BLaER1 treated with 17β-estradiol and CSF1 and Interleukin-3, amounts not matched to agents 10 nM and 100 nM (cell line): ENCODE measurements around the gene ATAD5.
"Not testable (repeated sequence)": the region's sequence is repeated elsewhere in the genome, so short reads cannot be mapped to it uniquely, and the experiment has no call there.

ENCODE experiments used
- H3K27ac ChIP-seq, 11 experiments: shearing (Covaris generic); formaldehyde crosslinking; 2 replicates each; pipeline ENCODE4 v1.8.1; 2022
- H3K27me3 ChIP-seq, 11 experiments: shearing (Covaris generic); formaldehyde crosslinking; 2 replicates each; pipeline ENCODE4 v1.8.1; 2022
- H3K36me3 ChIP-seq, 11 experiments: shearing (Covaris generic); formaldehyde crosslinking; 2 replicates each; pipeline ENCODE4 v1.8.1; 2022
- H3K4me1 ChIP-seq, 10 experiments: shearing (Covaris generic); formaldehyde crosslinking; 2 replicates each; pipeline ENCODE4 v1.8.1; 2022
- H3K4me2 ChIP-seq, 11 experiments: shearing (Covaris generic); formaldehyde crosslinking; 2 replicates each; pipeline ENCODE4 v1.8.1; 2022
- H3K4me3 ChIP-seq, 10 experiments: shearing (Covaris generic); formaldehyde crosslinking; 2 replicates each; pipeline ENCODE4 v1.8.1; 2022
- H3K9ac ChIP-seq, 11 experiments: shearing (Covaris generic); formaldehyde crosslinking; 2 replicates each; pipeline ENCODE4 v1.8.1; 2022
- H3K9me3 ChIP-seq, 11 experiments: shearing (Covaris generic); formaldehyde crosslinking; replicated peaks in 1 of 11; 2 replicates each; pipeline ENCODE4 v1.8.1; 2022
- H4K20me1 ChIP-seq, 11 experiments: shearing (Covaris generic); formaldehyde crosslinking; 2 replicates each; pipeline ENCODE4 v1.8.1; 2022
- Cebpa-rat ChIP-seq, 11 experiments: shearing (Covaris generic); IDR thresholded peaks; 2 replicates each; pipeline ENCODE4 v1.8.1; 2022

The ATAD5 gene

DNA sequence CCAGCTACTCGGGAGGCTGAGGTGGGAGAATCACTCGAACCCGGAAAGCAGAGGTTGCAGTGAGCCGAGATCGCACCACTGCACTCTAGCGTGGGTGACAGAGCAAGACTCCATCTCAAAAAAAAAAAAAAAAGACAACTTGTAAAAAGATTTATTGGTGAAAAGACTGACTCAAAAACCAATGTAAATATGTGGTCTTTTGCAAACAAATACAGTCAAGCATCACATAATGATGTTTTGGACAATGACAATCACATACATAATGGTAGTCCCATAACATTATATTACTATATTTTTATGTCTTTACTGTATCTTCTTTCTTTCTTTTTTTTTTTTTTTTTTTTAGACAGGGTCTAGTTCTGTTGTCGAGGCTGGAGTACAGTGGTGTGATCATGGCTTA, 15.6 kb upstream of the ATAD5 start:
- no peaks in the 10 kb centered on the region for H3K27me3 ChIP-seq
- no peak overlapping the region for H3K9ac ChIP-seq
- no peaks in the 10 kb centered on the region for H3K9me3 ChIP-seq
- no peak overlapping the region for H3K4me2 ChIP-seq
- H3K36me3 ChIP-seq: peaks cover 11 to 56% (median 40%) of the 10 kb centered on the region in 11 experiments; a peak in 21 of 22 replicates
- H3K4me3 ChIP-seq: no peak overlapping the region
- no peak for TF ChIP-seq Cebpa-rat (IDR thresholded peaks at IDR 0.05)
- peaks cover 0 to 100% (median 12%) of the 10 kb centered on the region in 11 experiments; a peak in 14 of 22 replicates for H4K20me1 ChIP-seq
- H3K4me1 ChIP-seq: peaks cover 40 to 82% (median 62%) of the 10 kb centered on the region in 10 experiments
- H3K27ac ChIP-seq: no peak overlapping the region

GRCh38 chr17:30819971-30820705, 11.6 kb upstream of the ATAD5 start:
- Histone ChIP-seq H3K27ac (peak overlapping the region in 10 of 11 experiments; percentile 4 to 91 (median 46); a peak in 18 of 22 replicates), H3K36me3 (peaks cover 0 to 37% (median 26%) of the 10 kb centered on the region in 11 experiments; a peak in 19 of 22 replicates), H3K4me3 (peak overlapping the region in 4 of 10 experiments; percentile 27 to 94 (median 36); a peak in 5 of 20 replicates), H3K27me3 (no peaks in the 10 kb centered on the region), H3K9me3 (no peaks in the 10 kb centered on the region), H3K4me2 (peak overlapping the region; percentile 77 to 95 (median 93)), H3K4me1 (peaks cover 55 to 69% (median 63%) of the 10 kb centered on the region in 10 experiments), H3K9ac (peak overlapping the region in 8 of 11 experiments; percentile 5 to 91 (median 22); a peak in 11 of 22 replicates), H4K20me1 (peaks cover 0 to 75% (median 19%) of the 10 kb centered on the region in 11 experiments; a peak in 14 of 22 replicates)
- TF ChIP-seq Cebpa-rat (IDR thresholded peaks at IDR 0.05): no peak

GRCh38 chr17:30821871-30822723, 9.7 kb upstream of the ATAD5 start:
- Histone ChIP-seq H3K4me1 (peaks cover 62 to 69% (median 65%) of the 10 kb centered on the region in 10 experiments), H3K4me3 (peak overlapping the region; percentile 78 to 94 (median 85); a peak in 19 of 20 replicates), H3K9ac (peak overlapping the region; percentile 28 to 95 (median 92); a peak in 21 of 22 replicates), H4K20me1 (peaks cover 0 to 55% (median 19%) of the 10 kb centered on the region in 11 experiments; a peak in 14 of 22 replicates), H3K27ac (peak overlapping the region; percentile 35 to 91 (median 88); a peak in 21 of 22 replicates), H3K9me3 (no peaks in the 10 kb centered on the region), H3K4me2 (peak overlapping the region; percentile 77 to 95 (median 93)), H3K36me3 (peaks cover 0 to 24% (median 13%) of the 10 kb centered on the region in 11 experiments; a peak in 16 of 22 replicates), H3K27me3 (no peaks in the 10 kb centered on the region)
- TF ChIP-seq Cebpa-rat (IDR thresholded peaks at IDR 0.05): no peak

DNA sequence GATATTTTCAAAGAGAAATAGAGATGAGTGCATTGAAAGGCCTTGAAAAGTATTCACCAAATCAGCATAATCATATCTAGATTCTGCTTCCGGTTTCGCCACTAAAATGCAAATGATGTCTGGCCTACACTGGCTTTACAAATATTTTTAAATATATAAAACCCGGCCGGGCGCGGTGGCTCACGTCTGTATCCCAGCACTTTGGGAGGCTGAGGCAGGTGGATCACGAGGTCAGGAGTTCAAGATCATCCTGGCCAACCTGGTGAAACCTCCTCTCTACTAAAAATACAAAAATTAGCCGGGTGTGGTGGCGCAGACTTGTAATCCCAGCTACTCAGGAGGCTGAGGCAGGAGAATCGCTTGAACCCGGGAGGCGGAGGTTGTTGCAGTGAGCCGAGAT, 8.8 kb upstream of the ATAD5 start:
- Histone ChIP-seq H3K4me2 (peak overlapping the region; percentile 77 to 95 (median 93)), H3K36me3 (peaks cover 0 to 16% (median 10%) of the 10 kb centered on the region in 11 experiments; a peak in 14 of 22 replicates), H3K4me3 (peak overlapping the region; percentile 78 to 94 (median 85)), H4K20me1 (peaks cover 0 to 47% (median 19%) of the 10 kb centered on the region in 11 experiments; a peak in 14 of 22 replicates), H3K4me1 (peaks cover 56 to 67% (median 63%) of the 10 kb centered on the region in 10 experiments), H3K27ac (peak overlapping the region; percentile 35 to 91 (median 88); a peak in 20 of 22 replicates), H3K9ac (peak overlapping the region; percentile 88 to 95 (median 92); a peak in 21 of 22 replicates)
- H3K27me3 ChIP-seq, H3K9me3 ChIP-seq: not testable (repeated sequence)

DNA sequence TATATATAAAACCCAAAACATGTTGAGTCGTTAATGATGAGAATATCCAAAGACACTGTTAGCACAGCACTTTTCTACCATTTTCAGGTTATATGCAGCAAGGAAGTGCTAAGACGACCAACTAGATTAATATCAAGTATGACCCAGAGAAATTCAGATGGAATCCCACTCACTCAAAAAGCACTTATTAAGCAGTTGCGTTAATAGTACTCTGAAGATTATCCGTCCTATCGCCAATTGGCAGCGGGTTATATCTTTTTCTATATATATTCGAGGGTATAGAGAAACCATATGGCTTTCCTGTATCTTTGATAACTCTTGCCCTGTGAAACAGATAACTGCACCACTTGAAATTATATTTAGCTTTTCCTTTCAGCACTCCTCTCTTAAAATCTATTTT, 8.3 kb upstream of the ATAD5 start:
- H3K9ac ChIP-seq: peak overlapping the region; percentile 88 to 95 (median 92)
- TF ChIP-seq Cebpa-rat (IDR thresholded peaks at IDR 0.05): no peak
- peaks cover 51 to 64% (median 61%) of the 10 kb centered on the region in 10 experiments for H3K4me1 ChIP-seq
- peak overlapping the region; percentile 54 to 91 (median 88) for H3K27ac ChIP-seq
- H3K4me2 ChIP-seq: peak overlapping the region; percentile 77 to 95 (median 93)
- H4K20me1 ChIP-seq: peaks cover 0 to 44% (median 19%) of the 10 kb centered on the region in 11 experiments; a peak in 14 of 22 replicates
- peak overlapping the region; percentile 78 to 94 (median 85) for H3K4me3 ChIP-seq
- H3K27me3 ChIP-seq: no peaks in the 10 kb centered on the region
- H3K36me3 ChIP-seq: peaks cover 0 to 13% (median 10%) of the 10 kb centered on the region in 11 experiments; a peak in 14 of 22 replicates
- H3K9me3 ChIP-seq: no peaks in the 10 kb centered on the region

- H4K20me1 ChIP-seq: peaks cover 0 to 44% (median 19%) of the 10 kb centered on the region in 11 experiments; a peak in 14 of 22 replicates
- peaks cover 0 to 7% (median 5%) of the 10 kb centered on the region in 11 experiments; a peak in 14 of 22 replicates for H3K36me3 ChIP-seq
- H3K4me3 ChIP-seq: peak overlapping the region; percentile 78 to 94 (median 85)
- peak overlapping the region; percentile 54 to 91 (median 88) for H3K27ac ChIP-seq
- H3K27me3 ChIP-seq: no peaks in the 10 kb centered on the region
- H3K9ac ChIP-seq: peak overlapping the region; percentile 88 to 95 (median 92)
- peaks cover 46 to 59% (median 55%) of the 10 kb centered on the region in 10 experiments for H3K4me1 ChIP-seq
- no peak for TF ChIP-seq Cebpa-rat (IDR thresholded peaks at IDR 0.05)
- H3K9me3 ChIP-seq: no peaks in the 10 kb centered on the region
- H3K4me2 ChIP-seq: peak overlapping the region; percentile 77 to 95 (median 93)
These were observed 7.8 kb upstream of the ATAD5 start for GRCh38 chr17:30824002-30824355.

GRCh38 chr17:30824356-30825145, 7.2 kb upstream of the ATAD5 start, which contains the start of gene CRLF3:
Gene CRLF3, minus strand, starts transcription at chr17:30824692. Its CDS starts 41 bp downstream, at chr17:30824651.
- H3K27me3 ChIP-seq: no peaks in the 10 kb centered on the region
- no peaks in the 10 kb centered on the region for H3K9me3 ChIP-seq
- peak within 1 kb of the TSS; percentile 78 to 94 (median 85) for H3K4me3 ChIP-seq
- H3K9ac ChIP-seq: peak within 1 kb of the TSS; percentile 88 to 95 (median 92)
- peaks cover 0 to 40% (median 19%) of the 10 kb centered on the region in 11 experiments; a peak in 14 of 22 replicates for H4K20me1 ChIP-seq
- peaks cover 40 to 53% (median 50%) of the 10 kb centered on the region in 10 experiments for H3K4me1 ChIP-seq
- H3K4me2 ChIP-seq: peak within 1 kb of the TSS; percentile 77 to 95 (median 93)
- TF ChIP-seq Cebpa-rat (IDR thresholded peaks at IDR 0.05): no peak
- H3K36me3 ChIP-seq: peaks cover 0 to 2% (median 0%) of the 10 kb centered on the region in 11 experiments; a peak in 4 of 22 replicates
- H3K27ac ChIP-seq: peak within 1 kb of the TSS; percentile 54 to 91 (median 88)

- no peak for TF ChIP-seq Cebpa-rat (IDR thresholded peaks at IDR 0.05)
- Histone ChIP-seq H3K27ac (no peak overlapping the region), H3K9me3 (no peaks in the 10 kb centered on the region), H3K9ac (no peak overlapping the region), H3K4me2 (no peak overlapping the region), H3K4me1 (peaks cover 21 to 38% (median 32%) of the 10 kb centered on the region in 10 experiments), H3K27me3 (no peaks in the 10 kb centered on the region), H4K20me1 (peaks cover 0 to 15% (median 1%) of the 10 kb centered on the region in 11 experiments; a peak in 9 of 22 replicates), H3K36me3 (no peaks in the 10 kb centered on the region), H3K4me3 (no peak overlapping the region)
These were observed 4.7 kb upstream of the ATAD5 start for GRCh38 chr17:30827082-30827481.
